ENCODE results near the gene GRIK4.

The GRIK4 gene

GRCh38 chr11:120840661-120841060 lies 329.1 kb downstream of the GRIK4 start:
- DNase-seq (ENCODE audit: low spot score), result no peak

- DNase-seq (ENCODE audit: low spot score), result no peak
Measured at GRCh38 chr11:120841074-120841473, 329.5 kb downstream of the GRIK4 start.

GRCh38 chr11:120842195-120842594 lies 330.6 kb downstream of the GRIK4 start:
- no peak for DNase-seq (ENCODE audit: low spot score)

GRCh38 chr11:120853435-120853834 lies 341.9 kb downstream of the GRIK4 start:
- no peak for DNase-seq (ENCODE audit: low spot score)

- DNase-seq (ENCODE audit: low spot score), result no peak
Measured at GRCh38 chr11:120854988-120855387, 343.4 kb downstream of the GRIK4 start.

GRCh38 chr11:120857508-120857907 lies 346.0 kb downstream of the GRIK4 start:
- no peak for DNase-seq (ENCODE audit: low spot score)

GRCh38 chr11:120858740-120859139 lies 347.2 kb downstream of the GRIK4 start:
- DNase-seq (ENCODE audit: low spot score), result no peak

- no peak for DNase-seq (ENCODE audit: low spot score)
Measured at GRCh38 chr11:120859552-120860295, 348.2 kb downstream of the GRIK4 start.

GRCh38 chr11:120863359-120863758 lies 351.8 kb downstream of the GRIK4 start:
- no peak for DNase-seq (ENCODE audit: low spot score)

GRCh38 chr11:120867024-120867423 lies 355.5 kb downstream of the GRIK4 start:
- no peak for DNase-seq (ENCODE audit: low spot score)

- DNase-seq (ENCODE audit: low spot score), result no peak
Measured at GRCh38 chr11:120867531-120867930, 356.0 kb downstream of the GRIK4 start.

- no peak for DNase-seq (ENCODE audit: low spot score)
Measured at GRCh38 chr11:120867988-120868387, 356.4 kb downstream of the GRIK4 start.

- DNase-seq (ENCODE audit: low spot score), result no peak
Measured at GRCh38 chr11:120869097-120869496, 357.5 kb downstream of the GRIK4 start.

- no peak for DNase-seq (ENCODE audit: low spot score)
Measured at GRCh38 chr11:120869516-120870011, 358.0 kb downstream of the GRIK4 start.

GRCh38 chr11:120871194-120871593 lies 359.6 kb downstream of the GRIK4 start:
- no peak for DNase-seq (ENCODE audit: low spot score)

GRCh38 chr11:120871924-120872323 lies 360.4 kb downstream of the GRIK4 start:
- DNase-seq (ENCODE audit: low spot score), result no peak

GRCh38 chr11:120873966-120874735 lies 362.6 kb downstream of the GRIK4 start:
- DNase-seq (ENCODE audit: low spot score), result no peak

- DNase-seq (ENCODE audit: low spot score), result no peak
Measured at GRCh38 chr11:120875986-120876385, 364.4 kb downstream of the GRIK4 start.

- DNase-seq (ENCODE audit: low spot score), result no peak
Measured at GRCh38 chr11:120877746-120878365, 366.3 kb downstream of the GRIK4 start.

GRCh38 chr11:120878781-120879180 lies 367.2 kb downstream of the GRIK4 start:
- no peak for DNase-seq (ENCODE audit: low spot score)

GRCh38 chr11:120880498-120881175 lies 369.1 kb downstream of the GRIK4 start:
- no peak for DNase-seq (ENCODE audit: low spot score)

GRCh38 chr11:120881596-120881995 lies 370.0 kb downstream of the GRIK4 start:
- DNase-seq (ENCODE audit: low spot score), result no peak

Measured in D341Med (cell line).